SK-N-SH (cell line): Measurements from ENCODE around the gene SH2D3A. TPM values are rescaled to one million over a fixed set of nuclear protein-coding genes. Genes with fewer than 3 reads are reported as not detected.

ENCODE experiments used
- CTCF ChIA-PET: fragments of 300-600, 350-600 bp; formaldehyde crosslinking; extraction: SDS; loops from one replicate; lab custom pipeline; 2021; lab: Yijun Ruan, JAX
- POLR2A ChIA-PET: fragments of 350-600 bp; sonication (Branson Sonifier 250); formaldehyde crosslinking; extraction: SDS; loops from one replicate; lab custom pipeline; 2020; ENCODE audit warnings: antibody characterized with exemption, inconsistent platforms; lab: Yijun Ruan, JAX
- DNase-seq: peaks from one replicate; pipeline ENCODE4 v3.0.0; 2012
- H2AFZ ChIP-seq: fragments of 200-600 bp; sonication (generic); 2 replicates; pipeline ENCODE4 v1.8.1; 2016; ENCODE audit warnings: antibody characterized with exemption, mild to moderate bottlenecking, low read depth
- H3F3A ChIP-seq: fragments of 200-600 bp; sonication (generic); replicated peaks from 2 replicates; pipeline ENCODE3; 2016; ENCODE audit warnings: antibody characterized with exemption, mild to moderate bottlenecking; ENCODE audit not compliant: insufficient read depth
- H3K27ac ChIP-seq, 2 experiments: fragments of 200-500 bp in 1 of 2; fragments of 200-600 bp in 1 of 2; sonication (Bioruptor generic) in 1 of 2; sonication (generic), shearing (Covaris generic) in 1 of 2; 2 replicates each; pipeline versions ENCODE4 v1.5.1 to v1.6.1; 2014 to 2016; ENCODE audit warnings: low read depth in 2 of 2, inconsistent platforms in 1 of 2, low read length in 1 of 2, mild to moderate bottlenecking in 1 of 2, mixed read lengths in 1 of 2
- H3K27me3 ChIP-seq: fragments of 200-600 bp; sonication (generic), shearing (Covaris generic); 2 replicates; pipeline ENCODE4 v1.6.1; 2016; ENCODE audit warnings: mixed run types; ENCODE audit not compliant: insufficient read depth
- H3K36me3 ChIP-seq, 2 experiments: fragments of 200-500 bp in 1 of 2; fragments of 200-600 bp in 1 of 2; sonication (Bioruptor generic) in 1 of 2; sonication (generic) in 1 of 2; replicated peaks in 1 of 2; 2 replicates each; pipeline versions ENCODE3 to v1.5.1; 2014 to 2016; ENCODE audit warnings: low read length in 1 of 2, mild to moderate bottlenecking in 1 of 2; ENCODE audit not compliant: insufficient read depth in 2 of 2, control insufficient read depth in 1 of 2
- H3K4me1 ChIP-seq, 2 experiments: fragments of 200-500 bp in 1 of 2; fragments of 200-600 bp in 1 of 2; sonication (Bioruptor generic) in 1 of 2; sonication (generic), shearing (Covaris generic) in 1 of 2; 2 replicates each; pipeline versions ENCODE4 v1.5.1 to v1.6.1; 2014 to 2016; ENCODE audit warnings: low read depth in 1 of 2, low read length in 1 of 2, mixed run types in 1 of 2; ENCODE audit not compliant: insufficient read depth in 2 of 2, control insufficient read depth in 1 of 2
- H3K4me2 ChIP-seq: fragments of 200-600 bp; sonication (generic), shearing (Covaris generic); 2 replicates; pipeline ENCODE4 v1.6.1; 2017; ENCODE audit warnings: mixed run types
- H3K4me3 ChIP-seq, 2 experiments: fragments of 200-500 bp in 1 of 2; fragments of 200-600 bp in 1 of 2; sonication (Bioruptor generic) in 1 of 2; sonication (generic), shearing (Covaris generic) in 1 of 2; 2 replicates each; pipeline versions ENCODE4 v1.5.1 to v1.8.1; 2014 to 2016; ENCODE audit warnings: low read depth in 2 of 2, inconsistent platforms in 1 of 2, low read length in 1 of 2, mild to moderate bottlenecking in 1 of 2, mixed read lengths in 1 of 2, moderate library complexity in 1 of 2
- H3K79me2 ChIP-seq: fragments of 200-600 bp; sonication (generic); 2 replicates; pipeline ENCODE4 v1.8.1; 2017; ENCODE audit warnings: mild to moderate bottlenecking; ENCODE audit not compliant: insufficient read depth
- H3K9ac ChIP-seq: fragments of 200-600 bp; sonication (generic); 2 replicates; pipeline ENCODE4 v1.6.1; 2017; ENCODE audit warnings: mixed run types
- H3K9me2 ChIP-seq: fragments of 200-600 bp; sonication (generic); 2 replicates; pipeline ENCODE4 v1.6.1; 2017; ENCODE audit warnings: mixed run types
- H3K9me3 ChIP-seq: fragments of 200-600 bp; sonication (generic); 2 replicates; pipeline ENCODE4 v1.6.1; 2017; ENCODE audit warnings: mixed run types, mild to moderate bottlenecking, moderate library complexity
- H4K20me1 ChIP-seq: fragments of 200-600 bp; sonication (generic); 2 replicates; pipeline ENCODE4 v1.6.1; 2017; ENCODE audit warnings: mild to moderate bottlenecking, mixed run types; ENCODE audit not compliant: insufficient read depth
- CHD2 ChIP-seq: fragments of 150-350 bp; IDR thresholded peaks from 2 replicates; pipeline ENCODE4 v1.6.1; 2018; ENCODE audit warnings: low read length; ENCODE audit not compliant: partially characterized antibody
- CTCF ChIP-seq: fragments of 200-600 bp; sonication (generic); IDR thresholded peaks from 2 replicates; pipeline ENCODE4 v1.6.1; 2017; ENCODE audit warnings: antibody characterized with exemption, mild to moderate bottlenecking, moderate library complexity
- ELF1 ChIP-seq: IDR thresholded peaks from 2 replicates; pipeline ENCODE4 v1.4.0; 2012
- EP300 ChIP-seq, 2 experiments: IDR thresholded peaks; 2 replicates each; pipeline versions ENCODE4 v1.4.0 to v1.6.1; 2012; ENCODE audit warnings: borderline replicate concordance in 1 of 2, low read depth in 1 of 2, low read length in 1 of 2
- EZH2phosphoT487 ChIP-seq: fragments of 200-600 bp; sonication (generic); IDR thresholded peaks from 2 replicates; pipeline ENCODE4 v1.6.1; 2017; ENCODE audit warnings: low read depth, mixed run types, mild to moderate bottlenecking, antibody characterized with exemption, moderate library complexity, borderline replicate concordance
- FOSL2 ChIP-seq: IDR thresholded peaks from 2 replicates; pipeline ENCODE4 v1.4.0; 2012; ENCODE audit warnings: low read depth, mild to moderate bottlenecking, moderate library complexity, borderline replicate concordance
- FOXJ3 ChIP-seq: sonication (generic); formaldehyde crosslinking; IDR thresholded peaks from 2 replicates; pipeline ENCODE4 v1.5.1; 2020; ENCODE audit warnings: mild to moderate bottlenecking, missing genetic modification reagents
- FOXM1 ChIP-seq: IDR thresholded peaks from 2 replicates; pipeline ENCODE4 v1.4.0; 2012; ENCODE audit warnings: low read depth, mild to moderate bottlenecking
- GATA2 ChIP-seq: sonication (generic); formaldehyde crosslinking; IDR thresholded peaks from 2 replicates; pipeline ENCODE4 v1.5.0; 2020; ENCODE audit warnings: mild to moderate bottlenecking, missing genetic modification reagents
- JUND ChIP-seq: IDR thresholded peaks from 2 replicates; pipeline ENCODE4 v1.4.0; 2012
- NFIC ChIP-seq: IDR thresholded peaks from 2 replicates; pipeline ENCODE4 v1.4.0; 2012; ENCODE audit warnings: borderline replicate concordance
- POLR2AphosphoS5 ChIP-seq: IDR thresholded peaks from 2 replicates; pipeline ENCODE4 v1.6.1; 2012; ENCODE audit warnings: low read depth, low read length
- RAD21 ChIP-seq: IDR thresholded peaks from 2 replicates; pipeline ENCODE4 v1.6.1; 2012; ENCODE audit warnings: mild to moderate bottlenecking, low read length
- REST ChIP-seq: IDR thresholded peaks from 2 replicates; pipeline ENCODE4 v1.6.1; 2012; ENCODE audit warnings: mild to moderate bottlenecking, low read depth, low read length, moderate library complexity
- RFX5 ChIP-seq: IDR thresholded peaks from 2 replicates; pipeline ENCODE4 v1.6.1; 2012; ENCODE audit warnings: mild to moderate bottlenecking, improper control_type of control experiment, low read length
- SMC3 ChIP-seq: IDR thresholded peaks from 2 replicates; pipeline ENCODE4 v1.6.1; 2012; ENCODE audit warnings: low read depth, low read length, improper control_type of control experiment
- TEAD4 ChIP-seq: IDR thresholded peaks from 2 replicates; pipeline ENCODE4 v1.4.0; 2012; ENCODE audit warnings: mild to moderate bottlenecking, borderline replicate concordance; ENCODE audit not compliant: insufficient read depth
- YY1 ChIP-seq: IDR thresholded peaks from 2 replicates; pipeline ENCODE4 v1.4.0; 2012; ENCODE audit warnings: low read depth, mild to moderate bottlenecking
- WGBS: methylation state at CpG from one replicate; pipeline ENCODE4 v1.1.6; 2017; ENCODE audit warnings: low lambda C conversion rate; 5-methylcytosine and 5-hydroxymethylcytosine counted together
- polyA plus RNA-seq, 3 experiments: library from polyadenylated mRNA; depleted of rRNA; stranded (reverse); fragments of >200 nt; gene quantifications; 2 replicates each; pipeline ENCODE4 v1.2.3, GENCODE V29; 2012
- TF ChIP-seq, protein P1 (sequence below): IDR thresholded peaks from 2 replicates; pipeline ENCODE4; 2012
- TF ChIP-seq, protein P2 (sequence below): fragments of 150-350 bp; IDR thresholded peaks from 2 replicates; pipeline ENCODE4 v1.6.1; 2016; ENCODE audit warnings: mild to moderate bottlenecking, low read depth, low read length

Gene SH2D3A
- polyA plus RNA-seq, 1 of the 3 experiments (the other 2 are of a cell fraction) = 0.35 TPM

GRCh38 chr19:6754653-6755463 lies 12.4 kb downstream of the SH2D3A start:
- 85% methylated on average over 16 of the region's 23 CpGs for WGBS
- H4K20me1 ChIP-seq = no peaks in the 10 kb centered on the region
- no peak overlapping the region for H3K4me2 ChIP-seq
- H2AFZ ChIP-seq = no peak overlapping the region
- no peaks in the 10 kb centered on the region; a peak in 1 of 4 replicates for H3K4me1 ChIP-seq
- no peaks in the 10 kb centered on the region for H3F3A ChIP-seq
- H3K27me3 ChIP-seq = no peaks in the 10 kb centered on the region
- H3K27ac ChIP-seq = no peak overlapping the region
- DNase-seq = no peak
- ChIA-PET CTCF (interaction anchor here (0.7 to 1.7 kb wide), 2 partner anchors 16 to 109 kb away, joined by 3 to 4 read pairs; no protein-coding TSS in a partner anchor), POLR2A (no interaction called here)
- H3K9me2 ChIP-seq = no peaks in the 10 kb centered on the region
- H3K4me3 ChIP-seq = no peak overlapping the region
- H3K9me3 ChIP-seq = no peaks in the 10 kb centered on the region
- peaks cover 4 to 5% of the 10 kb centered on the region in 2 experiments for H3K36me3 ChIP-seq
- no peak overlapping the region for H3K9ac ChIP-seq
- no peak for TF ChIP-seq EP300 (IDR thresholded peaks at IDR 0.05; ENCODE audit: borderline replicate concordance in 1 of 2, low read depth in 1 of 2, low read length in 1 of 2)
- TF ChIP-seq, protein P1, sequence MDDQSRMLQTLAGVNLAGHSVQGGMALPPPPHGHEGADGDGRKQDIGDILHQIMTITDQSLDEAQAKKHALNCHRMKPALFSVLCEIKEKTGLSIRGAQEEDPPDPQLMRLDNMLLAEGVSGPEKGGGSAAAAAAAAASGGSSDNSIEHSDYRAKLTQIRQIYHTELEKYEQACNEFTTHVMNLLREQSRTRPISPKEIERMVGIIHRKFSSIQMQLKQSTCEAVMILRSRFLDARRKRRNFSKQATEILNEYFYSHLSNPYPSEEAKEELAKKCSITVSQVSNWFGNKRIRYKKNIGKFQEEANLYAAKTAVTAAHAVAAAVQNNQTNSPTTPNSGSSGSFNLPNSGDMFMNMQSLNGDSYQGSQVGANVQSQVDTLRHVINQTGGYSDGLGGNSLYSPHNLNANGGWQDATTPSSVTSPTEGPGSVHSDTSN = no peak
- no peak for TF ChIP-seq TEAD4
- no peak for TF ChIP-seq RAD21
- TF ChIP-seq CHD2 = no peak
- TF ChIP-seq REST = no peak
- no peak for TF ChIP-seq ELF1
- TF ChIP-seq RFX5 = no peak
- no peak for TF ChIP-seq SMC3
- no peak for TF ChIP-seq EZH2phosphoT487
- TF ChIP-seq, protein P2, sequence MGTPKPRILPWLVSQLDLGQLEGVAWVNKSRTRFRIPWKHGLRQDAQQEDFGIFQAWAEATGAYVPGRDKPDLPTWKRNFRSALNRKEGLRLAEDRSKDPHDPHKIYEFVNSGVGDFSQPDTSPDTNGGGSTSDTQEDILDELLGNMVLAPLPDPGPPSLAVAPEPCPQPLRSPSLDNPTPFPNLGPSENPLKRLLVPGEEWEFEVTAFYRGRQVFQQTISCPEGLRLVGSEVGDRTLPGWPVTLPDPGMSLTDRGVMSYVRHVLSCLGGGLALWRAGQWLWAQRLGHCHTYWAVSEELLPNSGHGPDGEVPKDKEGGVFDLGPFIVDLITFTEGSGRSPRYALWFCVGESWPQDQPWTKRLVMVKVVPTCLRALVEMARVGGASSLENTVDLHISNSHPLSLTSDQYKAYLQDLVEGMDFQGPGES = no peak
- TF ChIP-seq FOXM1 = no peak
- no peak for TF ChIP-seq NFIC
- no peak for TF ChIP-seq FOXJ3
- TF ChIP-seq JUND = no peak
- no peak for TF ChIP-seq GATA2
- no peak for TF ChIP-seq YY1
- no peak for TF ChIP-seq CTCF
- TF ChIP-seq POLR2AphosphoS5 = no peak
- TF ChIP-seq FOSL2 = no peak
- no peaks in the 10 kb centered on the region for H3K79me2 ChIP-seq
